Right lobe of liver (tissue), 4 donors: ENCODE measurements around the gene KASH5.

Source experiments
- POLR2A ChIP-seq: fragments of 450-650 bp; IDR thresholded peaks from one replicate; pipeline ENCODE4 v1.6.1; 2017; ENCODE audit warnings: antibody characterized with exemption, mild to moderate bottlenecking
- TF ChIP-seq, protein P1 (sequence below), 4 donors: fragments of 200-600 bp in 3 of 4; fragments of 450-650 bp in 1 of 4; IDR thresholded peaks; one replicate each; pipeline versions ENCODE4 v1.5.1 to v1.8.0; 2016 to 2022; ENCODE audit warnings: antibody characterized with exemption in 4 of 4, mild to moderate bottlenecking in 2 of 4
- donor health status: DM: no; HTN: no; CAD: no.
- donor health status: DM: no; HTN: no; CAD: no.
- donor health status: DM: no; HTN: yes; CAD: no.

DNA sequence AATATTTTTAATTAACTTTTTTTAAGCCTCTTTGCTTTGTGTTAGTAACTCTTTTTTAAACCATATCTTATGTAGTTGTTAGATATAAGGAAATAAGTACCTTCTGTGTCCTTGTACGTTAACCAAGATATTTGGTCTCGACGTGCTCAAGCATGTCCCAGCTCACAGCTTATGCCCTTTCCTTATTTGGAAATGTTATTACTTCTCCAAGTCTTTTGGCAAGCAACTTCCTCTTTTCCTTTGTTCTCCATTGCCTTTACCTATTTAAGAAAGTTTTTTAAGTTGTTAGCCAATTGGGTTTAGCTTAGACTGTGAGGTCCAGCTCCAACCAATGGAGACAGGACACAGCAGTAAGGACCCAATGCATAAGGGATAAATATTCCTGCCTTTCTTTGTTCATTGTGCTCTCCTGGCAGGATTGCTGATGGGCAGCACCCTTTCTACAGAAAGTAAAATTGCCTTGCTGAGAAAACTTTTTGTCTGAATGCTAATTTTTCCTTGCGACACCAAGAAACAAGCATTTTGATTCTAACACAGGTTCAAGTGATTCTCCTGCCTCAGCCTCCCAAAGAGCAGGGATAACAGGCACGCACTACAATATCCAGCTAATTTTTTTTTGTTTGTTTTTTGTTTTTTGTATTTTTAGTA, 19.2 kb upstream of the KASH5 start:
- TF ChIP-seq, protein P1, sequence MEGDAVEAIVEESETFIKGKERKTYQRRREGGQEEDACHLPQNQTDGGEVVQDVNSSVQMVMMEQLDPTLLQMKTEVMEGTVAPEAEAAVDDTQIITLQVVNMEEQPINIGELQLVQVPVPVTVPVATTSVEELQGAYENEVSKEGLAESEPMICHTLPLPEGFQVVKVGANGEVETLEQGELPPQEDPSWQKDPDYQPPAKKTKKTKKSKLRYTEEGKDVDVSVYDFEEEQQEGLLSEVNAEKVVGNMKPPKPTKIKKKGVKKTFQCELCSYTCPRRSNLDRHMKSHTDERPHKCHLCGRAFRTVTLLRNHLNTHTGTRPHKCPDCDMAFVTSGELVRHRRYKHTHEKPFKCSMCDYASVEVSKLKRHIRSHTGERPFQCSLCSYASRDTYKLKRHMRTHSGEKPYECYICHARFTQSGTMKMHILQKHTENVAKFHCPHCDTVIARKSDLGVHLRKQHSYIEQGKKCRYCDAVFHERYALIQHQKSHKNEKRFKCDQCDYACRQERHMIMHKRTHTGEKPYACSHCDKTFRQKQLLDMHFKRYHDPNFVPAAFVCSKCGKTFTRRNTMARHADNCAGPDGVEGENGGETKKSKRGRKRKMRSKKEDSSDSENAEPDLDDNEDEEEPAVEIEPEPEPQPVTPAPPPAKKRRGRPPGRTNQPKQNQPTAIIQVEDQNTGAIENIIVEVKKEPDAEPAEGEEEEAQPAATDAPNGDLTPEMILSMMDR (IDR thresholded peaks at IDR 0.05): no peak
- TF ChIP-seq POLR2A: no peak
